HG03354 (cell line): Measurements from ENCODE around the gene NRAS.

Experiments
- ATAC-seq: cut with Tn5 transposase; IDR thresholded peaks from one replicate; pipeline ENCODE4 v1.9.1; 2021; ENCODE audit warnings: mild to moderate bottlenecking; ENCODE audit not compliant: unreplicated experiment, poor library complexity, severe bottlenecking

NRAS gene

GRCh38 chr1:114690148-114690547 is 26.4 kb downstream of the NRAS start:
- ATAC-seq: no peak

- no peak for ATAC-seq
Observed at GRCh38 chr1:114688526-114688925, 28.0 kb downstream of the NRAS start.

- ATAC-seq: no peak
Observed at GRCh38 chr1:114685851-114686250, 30.7 kb downstream of the NRAS start.

GRCh38 chr1:114677691-114678090 is 38.9 kb downstream of the NRAS start:
- no peak for ATAC-seq

- no peak for ATAC-seq
Observed at GRCh38 chr1:114676115-114676514, 40.5 kb downstream of the NRAS start.

GRCh38 chr1:114671939-114672275 is 44.7 kb downstream of the NRAS start:
- no peak for ATAC-seq

- ATAC-seq: no peak
Observed at GRCh38 chr1:114671011-114671938, 45.3 kb downstream of the NRAS start.

GRCh38 chr1:114670083-114671010 is 46.2 kb downstream of the NRAS start:
- ATAC-seq: peak; percentile 99

GRCh38 chr1:114669562-114670082 is 46.9 kb downstream of the NRAS start, which contains the start of gene DENND2C:
DENND2C (minus strand) TSS chr1:114670049; CDS start chr1:114625984, 44,065 bp downstream.
- ATAC-seq: peak; percentile 73

- ATAC-seq: no peak
Observed at GRCh38 chr1:114668784-114669561, 47.6 kb downstream of the NRAS start.

- ATAC-seq: no peak
Observed at GRCh38 chr1:114668373-114668772, 48.2 kb downstream of the NRAS start.

- no peak for ATAC-seq
Observed at GRCh38 chr1:114666954-114667353, 49.6 kb downstream of the NRAS start.

GRCh38 chr1:114660238-114660637 is 56.3 kb downstream of the NRAS start:
- no peak for ATAC-seq
